CD14-positive monocyte (primary cell): ENCODE data around the gene KIZ. TPM values are rescaled to one million over a fixed set of nuclear protein-coding genes. Genes with fewer than 3 reads are reported as not detected.
A peak's percentile ranks its signal among the peaks of the same experiment; 100 is the strongest.

Experiments
- DNase-seq, 3 donors: peaks; one replicate each; pipeline ENCODE4 v3.0.0-alpha.2; 2011 to 2022
- H2AFZ ChIP-seq: 2 replicates; pipeline ENCODE4 v1.6.0; 2012; ENCODE audit warnings: mild to moderate bottlenecking, low read depth, low read length, inconsistent platforms; ENCODE audit not compliant: insufficient read depth, poor library complexity, severe bottlenecking
- H3K27ac ChIP-seq, 2 donors: 1 replicate in 1 of 2; 2 replicates in 1 of 2; pipeline ENCODE4 v1.5.1; 2012 to 2013; ENCODE audit warnings: low read length in 2 of 2, control low read depth in 1 of 2, inconsistent platforms in 1 of 2, low read depth in 1 of 2, mild to moderate bottlenecking in 1 of 2
- H3K27me3 ChIP-seq, 2 donors: one replicate each; pipeline versions ENCODE4 v1.6.0 to v1.6.1; 2011 to 2013; ENCODE audit warnings: low read length in 2 of 2; ENCODE audit not compliant: control insufficient read depth in 2 of 2, insufficient read depth in 2 of 2
- H3K36me3 ChIP-seq, 2 donors: replicated peaks in 1 of 2; 1 replicate in 1 of 2; 2 replicates in 1 of 2; pipeline versions ENCODE4 v1.5.1 to v1.6.1; 2012 to 2013; ENCODE audit warnings: low read length in 2 of 2, control low read depth in 1 of 2, inconsistent platforms in 1 of 2, mild to moderate bottlenecking in 1 of 2; ENCODE audit not compliant: insufficient read depth in 2 of 2, control insufficient read depth in 1 of 2
- H3K4me1 ChIP-seq, 2 donors: 1 replicate in 1 of 2; 2 replicates in 1 of 2; pipeline versions ENCODE4 v1.5.1 to v1.6.1; 2012 to 2013; ENCODE audit warnings: low read length in 2 of 2, control low read depth in 1 of 2, inconsistent platforms in 1 of 2, mild to moderate bottlenecking in 1 of 2, moderate library complexity in 1 of 2; ENCODE audit not compliant: insufficient read depth in 2 of 2, control insufficient read depth in 1 of 2
- H3K4me2 ChIP-seq: replicated peaks from 2 replicates; pipeline ENCODE3; 2012; ENCODE audit warnings: low read length, moderate library complexity, mild to moderate bottlenecking; ENCODE audit not compliant: poor library complexity, severe bottlenecking; ENCODE audit errors: extremely low read depth
- H3K4me3 ChIP-seq, 3 experiments: fragments of 200-600 bp in 1 of 3; sonication (generic) in 1 of 3; replicated peaks in 1 of 3; 1 replicate in 2 of 3; 2 replicates in 1 of 3; pipeline ENCODE4 v1.5.1; 2011 to 2013; ENCODE audit warnings: low read length in 3 of 3, mild to moderate bottlenecking in 3 of 3, control low read depth in 2 of 3, low read depth in 2 of 3, inconsistent platforms in 1 of 3, moderate library complexity in 1 of 3
- H3K79me2 ChIP-seq: 2 replicates; pipeline ENCODE4 v1.6.0; 2012; ENCODE audit warnings: mild to moderate bottlenecking, control low read depth, inconsistent platforms, low read length, moderate library complexity; ENCODE audit not compliant: insufficient read depth
- H3K9ac ChIP-seq: 2 replicates; pipeline ENCODE4 v1.6.0; 2017; ENCODE audit warnings: low read length, mild to moderate bottlenecking; ENCODE audit not compliant: insufficient read depth, poor library complexity, severe bottlenecking
- H3K9me3 ChIP-seq, 2 donors: replicated peaks in 1 of 2; 1 replicate in 1 of 2; 2 replicates in 1 of 2; pipeline versions ENCODE4 v1.5.1 to v1.6.1; 2012 to 2013; ENCODE audit warnings: low read length in 2 of 2, control low read depth in 1 of 2; ENCODE audit not compliant: control insufficient read depth in 1 of 2, insufficient read depth in 1 of 2
- H4K20me1 ChIP-seq: 2 replicates; pipeline ENCODE4 v1.6.0; 2012; ENCODE audit warnings: mild to moderate bottlenecking, low read length, control low read depth, moderate library complexity; ENCODE audit not compliant: insufficient read depth
- H3K27ac Mint-ChIP-seq, 7 donors: one replicate each; pipeline ENCODE4 v1.8.0; 2020; ENCODE audit warnings: mild to moderate bottlenecking in 7 of 7, mixed read lengths in 7 of 7, moderate library complexity in 6 of 7, inconsistent platforms in 2 of 7
- H3K27me3 Mint-ChIP-seq, 3 donors: one replicate each; pipeline ENCODE4 v1.8.0; 2021 to 2022; ENCODE audit warnings: low read depth in 3 of 3, mild to moderate bottlenecking in 3 of 3, mixed read lengths in 3 of 3, moderate library complexity in 3 of 3, inconsistent platforms in 1 of 3
- H3K36me3 Mint-ChIP-seq, 2 donors: one replicate each; pipeline ENCODE4 v1.8.0; 2020; ENCODE audit warnings: mixed read lengths in 2 of 2, inconsistent platforms in 1 of 2, mild to moderate bottlenecking in 1 of 2
- H3K4me1 Mint-ChIP-seq: one replicate; pipeline ENCODE4 v1.8.0; 2020; ENCODE audit warnings: mild to moderate bottlenecking, mixed read lengths
- H3K4me3 Mint-ChIP-seq, 2 donors: one replicate each; pipeline ENCODE4 v1.8.0; 2020; ENCODE audit warnings: mild to moderate bottlenecking in 2 of 2, mixed read lengths in 2 of 2, moderate library complexity in 1 of 2
- H3K9me3 Mint-ChIP-seq, 7 donors: one replicate each; pipeline ENCODE4 v1.8.0; 2020 to 2022; ENCODE audit warnings: mixed read lengths in 7 of 7, mild to moderate bottlenecking in 6 of 7, moderate library complexity in 6 of 7, inconsistent platforms in 2 of 7
- CTCF ChIP-seq: fragments of 200-600 bp; IDR thresholded peaks from one replicate; pipeline ENCODE4 v1.8.0; 2022; ENCODE audit warnings: antibody characterized with exemption, mild to moderate bottlenecking
- WGBS: methylation state at CpG from one replicate; pipeline ENCODE4 v1.1.5; 2013; ENCODE audit warnings: missing lambda C conversion rate; ENCODE audit not compliant: insufficient coverage; 5-methylcytosine and 5-hydroxymethylcytosine counted together
- intact Hi-C, 2 donors: fragments of 100-400 bp; cut with micrococcal nuclease; formaldehyde crosslinking; loops; one replicate each; pipeline versions ENCODE4 v1.15.0 to v1.15.1; 2023
- polyA plus RNA-seq, 3 donors: library from polyadenylated mRNA; depleted of rRNA in 1 of 3; unstranded in 2 of 3; stranded (reverse) in 1 of 3; fragments of 300-500 nt in 2 of 3; fragments of >200 nt in 1 of 3; fragmentation: Illumina TruSeq in 2 of 3; gene quantifications; 1 replicate in 2 of 3; 2 replicates in 1 of 3; pipeline ENCODE4 v1.2.3, GENCODE V29; 2012 to 2021

The KIZ gene
- polyA plus RNA-seq, 3 donors = 7.2 to 13.2 (median 10.2) TPM

GRCh38 chr20:21230686-21231085 lies 104.8 kb downstream of the KIZ start:
- Mint-ChIP-seq H3K4me1 (peaks cover 8% of the 10 kb centered on the region), H3K4me3 (no peak overlapping the region), H3K9me3 (no peaks in the 10 kb centered on the region), H3K36me3 (peaks cover 7 to 20% of the 10 kb centered on the region in 2 donors), H3K27ac (peak overlapping the region in 1 of 7 donors; percentile 21), H3K27me3 (peaks cover 0 to under 1% (median 0%) of the 10 kb centered on the region in 3 donors)
- no peak overlapping the region for H3K4me2 ChIP-seq
- no peaks in the 10 kb centered on the region for H3K27me3 ChIP-seq
- no peak overlapping the region for H3K27ac ChIP-seq
- no peaks in the 10 kb centered on the region for H3K9me3 ChIP-seq
- H4K20me1 ChIP-seq = no peaks in the 10 kb centered on the region
- WGBS = 90% methylated on average over 2 of the region's 4 CpGs
- TF ChIP-seq CTCF = no peak
- no peak for DNase-seq
- intact Hi-C loops = loop anchor here in 1 of 2 donors (10.0 kb wide), 1 partner anchor 366 kb away; no protein-coding TSS in a partner anchor
- H3K79me2 ChIP-seq = no peaks in the 10 kb centered on the region
- peaks cover 0 to 1% of the 10 kb centered on the region in 2 donors for H3K4me1 ChIP-seq
- no peak overlapping the region for H3K4me3 ChIP-seq
- peaks cover 0 to 3% of the 10 kb centered on the region in 2 donors for H3K36me3 ChIP-seq
- H3K9ac ChIP-seq = no peak overlapping the region
- H2AFZ ChIP-seq = no peak overlapping the region

GRCh38 chr20:21232546-21233280 lies 106.8 kb downstream of the KIZ start:
- Histone ChIP-seq H3K27me3 (no peaks in the 10 kb centered on the region), H3K4me2 (no peak overlapping the region), H2AFZ (no peak overlapping the region), H3K36me3 (peaks cover 0 to 3% of the 10 kb centered on the region in 2 donors), H4K20me1 (no peaks in the 10 kb centered on the region), H3K4me3 (no peak overlapping the region), H3K27ac (no peak overlapping the region), H3K4me1 (peaks cover 0 to 4% of the 10 kb centered on the region in 2 donors), H3K9ac (no peak overlapping the region), H3K79me2 (no peaks in the 10 kb centered on the region), H3K9me3 (no peaks in the 10 kb centered on the region)
- H3K27me3 Mint-ChIP-seq = peaks cover 0 to 7% (median 4%) of the 10 kb centered on the region in 3 donors
- WGBS = 96% methylated on average over 4 of the region's 10 CpGs
- TF ChIP-seq CTCF = no peak
- intact Hi-C loops = loop anchor here in 1 of 2 donors (10.0 kb wide), 1 partner anchor 368 kb away; no protein-coding TSS in a partner anchor
- DNase-seq = no peak
- peaks cover 12% of the 10 kb centered on the region for H3K4me1 Mint-ChIP-seq
- H3K36me3 Mint-ChIP-seq = peaks cover 7 to 18% of the 10 kb centered on the region in 2 donors
- no peaks in the 10 kb centered on the region for H3K9me3 Mint-ChIP-seq
- peak overlapping the region in 1 of 7 donors; percentile 5 for H3K27ac Mint-ChIP-seq
- no peak overlapping the region for H3K4me3 Mint-ChIP-seq
